Measurements from ENCODE around the gene COQ5. TPM values are rescaled to one million over a fixed set of nuclear protein-coding genes. Genes with fewer than 3 reads are reported as not detected.

Gene COQ5
- polyA plus RNA-seq, 1 experiment, result 47.1 TPM

DNA sequence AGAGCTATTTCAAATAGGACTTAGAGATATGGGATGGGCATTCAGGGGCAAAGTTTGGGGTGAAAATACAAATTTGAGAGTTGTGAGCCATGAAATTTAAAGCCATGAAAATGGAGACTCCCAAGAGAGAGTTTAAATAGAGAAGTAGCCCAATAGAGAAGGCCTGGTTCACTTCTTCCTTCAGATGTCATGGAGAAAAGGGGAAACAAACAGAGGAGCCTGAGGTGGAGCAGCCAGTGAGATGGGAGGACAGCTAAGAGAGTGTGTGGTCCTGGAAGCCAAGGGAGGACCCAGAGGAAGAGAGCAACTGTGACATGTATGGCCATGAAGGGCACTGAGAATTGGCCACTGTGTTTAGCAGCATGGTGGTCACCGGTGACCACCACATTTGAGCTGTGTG is 45.3 kb downstream of the COQ5 start:
- no peaks in the 10 kb centered on the region for H3K27me3 ChIP-seq (ENCODE audit: control insufficient read depth, insufficient read depth, low read length)
- no peak overlapping the region for H3K27ac ChIP-seq (ENCODE audit: low read depth, low read length)
- CTCF ChIA-PET, result interaction anchor here (1.1 kb wide), 1 partner anchor 13 kb away, joined by 5 read pairs; no protein-coding TSS in a partner anchor
- no peak overlapping the region for H3K4me3 ChIP-seq (ENCODE audit: low read depth, low read length)
- POLR2A ChIA-PET, result interaction anchor here (1.2 kb wide), 1 partner anchor 12 kb away, joined by 4 read pairs; the partner anchor contains the start of gene DYNLL1
- no peaks in the 10 kb centered on the region for H3K9me3 ChIP-seq (ENCODE audit: control insufficient read depth, insufficient read depth, low read length)
- no peak for DNase-seq (ENCODE audit: low read depth, low spot score)
- TF ChIP-seq, protein P1, sequence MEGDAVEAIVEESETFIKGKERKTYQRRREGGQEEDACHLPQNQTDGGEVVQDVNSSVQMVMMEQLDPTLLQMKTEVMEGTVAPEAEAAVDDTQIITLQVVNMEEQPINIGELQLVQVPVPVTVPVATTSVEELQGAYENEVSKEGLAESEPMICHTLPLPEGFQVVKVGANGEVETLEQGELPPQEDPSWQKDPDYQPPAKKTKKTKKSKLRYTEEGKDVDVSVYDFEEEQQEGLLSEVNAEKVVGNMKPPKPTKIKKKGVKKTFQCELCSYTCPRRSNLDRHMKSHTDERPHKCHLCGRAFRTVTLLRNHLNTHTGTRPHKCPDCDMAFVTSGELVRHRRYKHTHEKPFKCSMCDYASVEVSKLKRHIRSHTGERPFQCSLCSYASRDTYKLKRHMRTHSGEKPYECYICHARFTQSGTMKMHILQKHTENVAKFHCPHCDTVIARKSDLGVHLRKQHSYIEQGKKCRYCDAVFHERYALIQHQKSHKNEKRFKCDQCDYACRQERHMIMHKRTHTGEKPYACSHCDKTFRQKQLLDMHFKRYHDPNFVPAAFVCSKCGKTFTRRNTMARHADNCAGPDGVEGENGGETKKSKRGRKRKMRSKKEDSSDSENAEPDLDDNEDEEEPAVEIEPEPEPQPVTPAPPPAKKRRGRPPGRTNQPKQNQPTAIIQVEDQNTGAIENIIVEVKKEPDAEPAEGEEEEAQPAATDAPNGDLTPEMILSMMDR (IDR thresholded peaks at IDR 0.05; ENCODE audit: low read depth, low read length), result no peak

DNA sequence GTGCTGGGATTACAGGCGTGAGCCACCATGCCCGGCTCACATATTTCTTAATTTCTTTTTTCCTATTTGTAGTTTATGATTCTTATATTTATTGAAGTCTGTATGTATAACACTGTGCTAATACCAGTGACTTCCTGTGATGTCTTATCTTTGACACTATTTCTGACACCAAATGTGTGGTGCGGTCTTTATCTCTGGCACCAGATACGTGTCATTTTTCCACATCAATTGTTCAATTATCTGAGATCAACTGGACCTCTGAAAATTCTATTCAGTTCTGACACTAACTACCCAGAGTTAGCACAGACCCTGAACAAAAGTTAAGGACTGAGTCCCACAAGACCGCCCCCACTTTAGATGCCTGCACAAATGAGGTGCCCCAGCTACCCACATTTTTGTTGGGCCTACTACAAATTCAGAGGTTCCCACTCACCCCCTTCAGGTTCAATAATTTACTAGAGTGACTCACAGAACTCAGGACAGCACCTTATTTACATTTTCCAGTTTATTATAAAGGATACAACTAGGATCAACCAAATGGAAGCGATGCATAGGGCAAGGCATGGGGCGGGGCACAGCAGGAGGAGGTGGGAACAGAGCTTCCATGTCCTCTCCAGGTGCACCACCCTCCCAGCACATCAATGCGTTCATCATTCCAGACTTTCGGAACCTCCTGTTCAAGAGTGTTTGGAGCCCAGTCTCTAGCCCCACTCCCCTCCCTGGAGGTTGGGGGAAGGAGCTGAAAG is 47.8 kb downstream of the COQ5 start:
- H3K9me3 ChIP-seq (ENCODE audit: control insufficient read depth, insufficient read depth, low read length), result no peaks in the 10 kb centered on the region
- TF ChIP-seq, protein P1 (IDR thresholded peaks at IDR 0.05; ENCODE audit: low read depth, low read length), result no peak
- DNase-seq (ENCODE audit: low read depth, low spot score), result no peak
- ChIA-PET CTCF (interaction anchor here (1.4 kb wide), 1 partner anchor 11 kb away, joined by 6 read pairs; the partner anchor contains the start of gene SRSF9), POLR2A (interaction anchor here (0.6 kb wide), 1 partner anchor 26 kb away, joined by 4 read pairs; no protein-coding TSS in a partner anchor)
- H3K27ac ChIP-seq (ENCODE audit: low read depth, low read length), result no peak overlapping the region
- no peaks in the 10 kb centered on the region for H3K27me3 ChIP-seq (ENCODE audit: control insufficient read depth, insufficient read depth, low read length)
- no peak overlapping the region for H3K4me3 ChIP-seq (ENCODE audit: low read depth, low read length)

DNA sequence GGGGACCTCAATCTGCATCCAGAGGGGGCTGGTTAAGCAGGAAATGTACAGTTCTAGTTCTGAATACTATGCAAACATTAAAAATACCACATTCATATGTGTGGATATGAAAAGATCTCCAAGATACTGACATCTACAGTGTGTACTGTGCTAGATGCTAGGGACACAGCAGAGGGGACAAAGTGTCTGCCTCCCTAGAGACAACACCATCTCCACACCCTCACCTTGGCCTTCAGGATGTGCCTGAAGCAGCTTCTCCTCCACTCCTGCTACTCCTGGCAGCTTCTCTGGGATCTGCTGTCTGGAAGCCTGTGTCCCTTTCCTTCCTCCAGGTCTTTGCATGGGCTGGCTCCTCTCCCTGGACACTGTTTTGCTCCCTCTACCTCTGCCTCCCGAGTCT is 48.7 kb downstream of the COQ5 start:
- Histone ChIP-seq H3K27ac (ENCODE audit: low read depth, low read length) (no peak overlapping the region), H3K27me3 (ENCODE audit: control insufficient read depth, insufficient read depth, low read length) (no peaks in the 10 kb centered on the region), H3K4me3 (ENCODE audit: low read depth, low read length) (no peak overlapping the region), H3K9me3 (ENCODE audit: control insufficient read depth, insufficient read depth, low read length) (no peaks in the 10 kb centered on the region)
- DNase-seq (ENCODE audit: low read depth, low spot score), result no peak
- CTCF ChIA-PET, result interaction anchor here (0.5 to 2.4 kb wide), 3 partner anchors 10 to 86 kb away, joined by 3 to 11 read pairs (median 3); no protein-coding TSS in a partner anchor
- TF ChIP-seq, protein P1 (IDR thresholded peaks at IDR 0.05; ENCODE audit: low read depth, low read length), result no peak
- POLR2A ChIA-PET, result no interaction called here

DNA sequence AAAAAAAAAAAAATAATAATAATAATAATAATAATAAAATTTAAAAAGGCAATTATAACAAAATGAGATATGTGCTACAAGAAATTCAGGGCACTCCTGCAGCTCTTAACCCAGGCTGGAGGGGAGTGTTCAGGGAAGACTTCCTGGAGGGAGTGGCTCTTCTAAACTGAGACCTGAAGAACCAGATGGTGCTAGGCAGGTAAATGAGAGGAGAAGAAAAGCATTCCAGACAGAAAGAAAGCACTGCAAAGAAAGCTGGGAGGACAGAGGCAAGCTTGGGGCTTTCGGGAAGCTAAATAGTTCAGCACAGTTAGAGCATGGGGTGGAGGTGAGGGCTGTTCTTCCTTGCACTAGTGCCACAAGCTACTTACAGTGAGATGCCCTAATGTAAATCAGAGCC is 49.5 kb downstream of the COQ5 start:
- no peak for DNase-seq (ENCODE audit: low read depth, low spot score)
- TF ChIP-seq, protein P1 (IDR thresholded peaks at IDR 0.05; ENCODE audit: low read depth, low read length), result no peak
- Histone ChIP-seq H3K9me3 (ENCODE audit: control insufficient read depth, insufficient read depth, low read length) (no peaks in the 10 kb centered on the region), H3K27ac (ENCODE audit: low read depth, low read length) (no peak overlapping the region), H3K27me3 (ENCODE audit: control insufficient read depth, insufficient read depth, low read length) (no peaks in the 10 kb centered on the region), H3K4me3 (ENCODE audit: low read depth, low read length) (no peak overlapping the region)
- POLR2A ChIA-PET, result no interaction called here
- CTCF ChIA-PET, result interaction anchor here (1.0 to 2.4 kb wide), 2 partner anchors 9 to 39 kb away, joined by 3 to 11 read pairs; no protein-coding TSS in a partner anchor

DNA sequence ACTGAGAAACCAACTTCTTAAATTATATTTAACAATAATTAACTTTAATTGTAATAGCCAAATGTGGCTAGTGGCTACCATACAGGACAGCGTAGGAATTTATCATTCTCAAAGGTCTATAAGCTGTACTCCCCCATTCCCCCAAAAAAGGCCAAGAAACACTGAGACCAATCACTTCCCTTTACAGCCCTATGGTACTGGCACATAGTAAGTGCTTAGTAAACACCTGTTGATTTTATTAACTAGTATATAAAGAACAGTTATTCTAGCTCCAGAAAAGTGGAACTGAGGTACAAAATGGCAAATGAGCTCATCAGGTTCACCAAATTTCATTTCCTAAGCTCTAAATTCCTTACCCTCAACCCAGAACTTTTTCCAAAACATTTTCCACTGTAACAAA is 53.3 kb downstream of the COQ5 start:
- H3K9me3 ChIP-seq (ENCODE audit: control insufficient read depth, insufficient read depth, low read length), result no peaks in the 10 kb centered on the region
- H3K4me3 ChIP-seq (ENCODE audit: low read depth, low read length), result no peak overlapping the region
- DNase-seq (ENCODE audit: low read depth, low spot score), result no peak
- ChIA-PET POLR2A (no interaction called here), CTCF (interaction anchor here (1.3 kb wide), 1 partner anchor 12 kb away, joined by 3 read pairs; no protein-coding TSS in a partner anchor)
- H3K27me3 ChIP-seq (ENCODE audit: control insufficient read depth, insufficient read depth, low read length), result no peaks in the 10 kb centered on the region
- TF ChIP-seq, protein P1 (IDR thresholded peaks at IDR 0.05; ENCODE audit: low read depth, low read length), result no peak
- H3K27ac ChIP-seq (ENCODE audit: low read depth, low read length), result no peak overlapping the region
